Nephron progenitor cell (in vitro differentiated cells): Measurements from ENCODE around the gene LIPH.

Experiments used
- DNase-seq: peaks from one replicate; pipeline ENCODE4 v3.0.0; 2021
- H3K27ac Mint-ChIP-seq: 2 replicates; pipeline ENCODE4 v1.8.0; 2021; ENCODE audit warnings: mild to moderate bottlenecking, moderate library complexity, mixed read lengths
- H3K27me3 Mint-ChIP-seq: 2 replicates; pipeline ENCODE4 v1.8.0; 2021; ENCODE audit warnings: mild to moderate bottlenecking, low read depth, mixed read lengths; ENCODE audit not compliant: poor library complexity
- H3K36me3 Mint-ChIP-seq: 2 replicates; pipeline ENCODE4 v1.8.0; 2021; ENCODE audit warnings: low read depth, mixed read lengths
- H3K4me1 Mint-ChIP-seq: 2 replicates; pipeline ENCODE4 v1.8.0; 2021; ENCODE audit warnings: mixed read lengths
- H3K4me3 Mint-ChIP-seq: 2 replicates; pipeline ENCODE4 v1.8.0; 2021; ENCODE audit warnings: mild to moderate bottlenecking, moderate library complexity, mixed read lengths
- H3K9me3 Mint-ChIP-seq: 2 replicates; pipeline ENCODE4 v1.8.0; 2021; ENCODE audit warnings: mild to moderate bottlenecking, moderate library complexity, mixed read lengths
- TF ChIP-seq, protein P1 (sequence below): fragments of 200-600 bp; sonication (generic); IDR thresholded peaks from 2 replicates; pipeline ENCODE4 v1.5.0; 2021; ENCODE audit warnings: antibody characterized with exemption

Gene LIPH

DNA sequence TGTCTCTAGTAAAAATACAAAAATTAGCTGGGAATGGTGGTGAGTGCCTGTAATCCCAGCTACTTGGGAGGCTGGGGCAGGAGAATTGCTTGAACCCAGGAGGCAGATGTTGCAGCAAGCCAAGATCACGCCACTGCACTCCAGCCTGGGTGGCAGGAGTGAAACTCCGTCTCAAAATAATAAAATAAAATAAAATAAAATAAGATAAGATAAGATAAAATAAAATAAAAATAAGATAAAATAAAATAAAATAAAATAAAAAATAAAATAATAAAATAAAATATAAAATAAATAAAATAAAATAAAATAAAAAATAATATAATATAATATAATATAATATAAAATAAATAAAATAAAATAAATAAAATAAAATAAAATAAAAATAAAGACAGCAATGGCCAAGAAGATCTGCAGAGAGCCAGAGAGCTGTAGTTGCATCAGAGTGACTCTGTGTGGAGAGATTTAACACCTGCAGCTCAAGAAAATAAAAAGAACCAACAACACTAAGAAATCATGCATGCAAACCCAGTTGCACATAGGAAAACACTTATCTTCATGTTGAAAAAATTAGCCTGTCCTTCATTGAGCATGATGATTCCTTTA lies 25.9 kb downstream of the LIPH start:
- TF ChIP-seq, protein P1, sequence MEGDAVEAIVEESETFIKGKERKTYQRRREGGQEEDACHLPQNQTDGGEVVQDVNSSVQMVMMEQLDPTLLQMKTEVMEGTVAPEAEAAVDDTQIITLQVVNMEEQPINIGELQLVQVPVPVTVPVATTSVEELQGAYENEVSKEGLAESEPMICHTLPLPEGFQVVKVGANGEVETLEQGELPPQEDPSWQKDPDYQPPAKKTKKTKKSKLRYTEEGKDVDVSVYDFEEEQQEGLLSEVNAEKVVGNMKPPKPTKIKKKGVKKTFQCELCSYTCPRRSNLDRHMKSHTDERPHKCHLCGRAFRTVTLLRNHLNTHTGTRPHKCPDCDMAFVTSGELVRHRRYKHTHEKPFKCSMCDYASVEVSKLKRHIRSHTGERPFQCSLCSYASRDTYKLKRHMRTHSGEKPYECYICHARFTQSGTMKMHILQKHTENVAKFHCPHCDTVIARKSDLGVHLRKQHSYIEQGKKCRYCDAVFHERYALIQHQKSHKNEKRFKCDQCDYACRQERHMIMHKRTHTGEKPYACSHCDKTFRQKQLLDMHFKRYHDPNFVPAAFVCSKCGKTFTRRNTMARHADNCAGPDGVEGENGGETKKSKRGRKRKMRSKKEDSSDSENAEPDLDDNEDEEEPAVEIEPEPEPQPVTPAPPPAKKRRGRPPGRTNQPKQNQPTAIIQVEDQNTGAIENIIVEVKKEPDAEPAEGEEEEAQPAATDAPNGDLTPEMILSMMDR = no peak
- no peak overlapping the region for H3K27ac Mint-ChIP-seq
- no peak for DNase-seq
- peaks cover 33% of the 10 kb centered on the region for H3K27me3 Mint-ChIP-seq
- H3K4me1 Mint-ChIP-seq = no peaks in the 10 kb centered on the region
- no peak overlapping the region for H3K4me3 Mint-ChIP-seq
- H3K36me3 Mint-ChIP-seq = no peaks in the 10 kb centered on the region
- H3K9me3 Mint-ChIP-seq = no peaks in the 10 kb centered on the region

DNA sequence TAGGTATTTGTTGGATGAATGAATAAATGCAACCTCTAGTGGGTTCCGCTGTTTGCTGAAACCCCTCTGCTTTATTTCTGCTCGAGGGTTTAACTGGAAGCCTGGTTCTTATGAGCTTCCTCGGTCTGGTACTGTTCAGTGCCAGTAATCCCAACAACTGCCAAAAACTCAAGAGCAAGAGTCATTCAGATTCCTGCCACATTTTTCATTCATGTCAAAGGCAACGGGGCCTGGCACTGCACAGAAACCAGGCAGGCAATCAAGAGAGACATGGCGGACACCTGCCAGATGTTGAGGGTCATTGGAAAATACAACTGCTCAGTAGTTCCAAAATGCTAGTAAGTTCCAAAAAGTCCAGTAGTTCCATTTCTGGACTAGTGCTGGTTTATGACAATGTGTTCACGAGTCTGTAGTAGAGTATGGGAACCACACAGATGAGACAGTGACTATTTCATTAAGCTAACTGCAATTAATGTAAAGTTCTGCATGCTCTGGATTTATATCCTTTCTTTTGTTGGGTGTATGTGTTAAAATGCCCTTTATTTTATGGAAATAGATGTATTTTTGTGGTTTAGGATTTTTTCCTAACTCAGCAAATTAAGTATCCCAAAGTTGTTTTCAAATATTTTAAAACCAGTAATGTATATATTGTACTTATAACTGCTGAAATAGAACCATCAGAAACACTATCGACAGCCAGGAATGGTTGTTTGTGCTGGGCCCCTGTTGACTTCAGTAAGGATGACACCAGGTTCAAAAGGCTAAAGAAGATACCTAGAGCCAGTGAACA lies 30.8 kb downstream of the LIPH start:
- no peaks in the 10 kb centered on the region for H3K9me3 Mint-ChIP-seq
- TF ChIP-seq, protein P1 = no peak
- DNase-seq = no peak
- H3K4me3 Mint-ChIP-seq = no peak overlapping the region
- no peaks in the 10 kb centered on the region for H3K36me3 Mint-ChIP-seq
- H3K27me3 Mint-ChIP-seq = peaks cover 40% of the 10 kb centered on the region
- no peaks in the 10 kb centered on the region for H3K4me1 Mint-ChIP-seq
- no peak overlapping the region for H3K27ac Mint-ChIP-seq

GRCh38 chr3:185519021-185519420 lies 33.4 kb downstream of the LIPH start:
- Mint-ChIP-seq H3K9me3 (no peaks in the 10 kb centered on the region), H3K27ac (no peak overlapping the region), H3K27me3 (peaks cover 60% of the 10 kb centered on the region), H3K4me3 (no peak overlapping the region), H3K36me3 (no peaks in the 10 kb centered on the region), H3K4me1 (no peaks in the 10 kb centered on the region)
- TF ChIP-seq, protein P1 = no peak
- no peak for DNase-seq

DNA sequence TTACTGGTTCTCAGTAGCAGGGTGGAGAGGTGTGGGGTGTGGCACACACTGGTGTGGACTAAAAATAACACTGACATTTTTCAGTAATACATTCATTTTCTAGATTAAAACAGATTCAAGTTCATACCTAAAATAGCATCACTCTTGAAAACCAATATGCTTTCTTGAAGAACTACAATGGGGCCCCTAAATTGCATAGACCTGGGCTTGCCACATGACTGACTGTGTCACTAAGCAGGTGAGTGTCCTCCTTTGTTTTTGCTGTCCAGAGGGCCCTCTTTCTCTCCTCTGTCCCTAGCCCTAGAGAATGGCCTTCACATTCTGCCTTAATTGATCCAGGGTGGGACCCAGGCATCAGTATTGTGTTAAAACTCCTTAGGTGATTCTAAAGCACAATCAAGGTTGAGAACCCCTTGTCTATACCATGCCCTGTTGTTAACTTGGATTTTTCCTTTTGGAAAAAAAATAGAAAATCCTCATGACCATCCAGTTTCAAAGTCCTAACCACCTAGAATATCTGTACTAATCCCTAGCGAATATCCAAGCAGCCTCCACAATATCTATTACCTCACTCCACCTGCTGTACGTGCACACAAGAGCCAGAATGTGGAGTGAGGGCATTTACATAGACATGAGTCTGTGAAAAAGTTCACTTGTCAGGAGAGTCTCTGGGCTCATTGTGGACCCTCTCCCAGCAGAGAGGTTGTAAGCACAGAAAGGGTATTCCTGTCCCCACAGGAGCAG lies 34.8 kb downstream of the LIPH start:
- H3K4me1 Mint-ChIP-seq = no peaks in the 10 kb centered on the region
- no peak for DNase-seq
- peaks cover 70% of the 10 kb centered on the region for H3K27me3 Mint-ChIP-seq
- no peak overlapping the region for H3K4me3 Mint-ChIP-seq
- H3K9me3 Mint-ChIP-seq = no peaks in the 10 kb centered on the region
- H3K27ac Mint-ChIP-seq = no peak overlapping the region
- TF ChIP-seq, protein P1 = no peak
- no peaks in the 10 kb centered on the region for H3K36me3 Mint-ChIP-seq

- no peak for DNase-seq
- no peaks in the 10 kb centered on the region for H3K36me3 Mint-ChIP-seq
- peaks cover 12% of the 10 kb centered on the region for H3K4me1 Mint-ChIP-seq
- H3K4me3 Mint-ChIP-seq = no peak overlapping the region
- H3K27me3 Mint-ChIP-seq = peaks cover 56% of the 10 kb centered on the region
- TF ChIP-seq, protein P1 = no peak
- H3K9me3 Mint-ChIP-seq = no peaks in the 10 kb centered on the region
- H3K27ac Mint-ChIP-seq = no peak overlapping the region
Measured at GRCh38 chr3:185511711-185512110, 40.7 kb downstream of the LIPH start.
